Activated gamma-delta T cell (primary cell): ENCODE data around the gene PRODH.
"Not testable (repeated sequence)": the region's sequence is repeated elsewhere in the genome, so short reads cannot be mapped to it uniquely, and the experiment has no call there.

Source experiments
- DNase-seq: peaks from one replicate; lab custom pipeline; 2025; lab: John Stamatoyannopoulos, UW
- total RNA-seq, 2 donors: gene quantifications; one replicate each; lab custom pipeline; 2026; lab: John Stamatoyannopoulos, UW

PRODH gene
- 0.41 to 0.70 reads per million in 2 donors for total RNA-seq

GRCh38 chr22:18935889-18936529 lies at the start of gene PRODH:
TSS of gene PRODH (minus strand) at chr22:18936293. CDS start at chr22:18936287, 6 bp downstream.
- DNase-seq = no peak

GRCh38 chr22:18985780-18986179 lies 49.7 kb upstream of the PRODH start:
- no peak for DNase-seq

GRCh38 chr22:18984564-18984963 lies 48.5 kb upstream of the PRODH start:
- no peak for DNase-seq

GRCh38 chr22:18983120-18983651 lies 47.1 kb upstream of the PRODH start:
- DNase-seq = no peak

- DNase-seq = no peak
Observed at GRCh38 chr22:18980829-18981228, 44.7 kb upstream of the PRODH start.

- DNase-seq = no peak
Observed at GRCh38 chr22:18979957-18980356, 43.9 kb upstream of the PRODH start.

GRCh38 chr22:18978506-18978905 lies 42.4 kb upstream of the PRODH start:
- DNase-seq = no peak

- DNase-seq = no peak
Observed at GRCh38 chr22:18977824-18978425, 41.8 kb upstream of the PRODH start.

GRCh38 chr22:18976197-18976751 lies 40.2 kb upstream of the PRODH start:
- DNase-seq = no peak

GRCh38 chr22:18975434-18976196 lies 39.5 kb upstream of the PRODH start:
- DNase-seq = no peak

- no peak for DNase-seq
Observed at GRCh38 chr22:18974477-18975180, 38.5 kb upstream of the PRODH start.

- no peak for DNase-seq
Observed at GRCh38 chr22:18973264-18974031, 37.4 kb upstream of the PRODH start.

GRCh38 chr22:18972591-18972990 lies 36.5 kb upstream of the PRODH start:
- DNase-seq = not testable (repeated sequence)

GRCh38 chr22:18972029-18972428 lies 35.9 kb upstream of the PRODH start:
- DNase-seq = not testable (repeated sequence)

- no peak for DNase-seq
Observed at GRCh38 chr22:18971321-18971751, 35.2 kb upstream of the PRODH start.

- DNase-seq = no peak
Observed at GRCh38 chr22:18970948-18971315, 34.8 kb upstream of the PRODH start.

GRCh38 chr22:18970176-18970947 lies 34.3 kb upstream of the PRODH start:
- no peak for DNase-seq

GRCh38 chr22:18969158-18969942 lies 33.3 kb upstream of the PRODH start:
- not testable (repeated sequence) for DNase-seq

- no peak for DNase-seq
Observed at GRCh38 chr22:18968011-18968749, 32.1 kb upstream of the PRODH start.
